Inferior parietal cortex (tissue), 1 donor: Measurements from ENCODE around the gene CDH4.
"Not testable (repeated sequence)": the region's sequence is repeated elsewhere in the genome, so short reads cannot be mapped to it uniquely, and the experiment has no call there.

Experiments
- DNase-seq: peaks from one replicate; pipeline ENCODE4 v3.0.0-alpha.2; 2016; ENCODE audit errors: extremely low spot score

CDH4 gene

GRCh38 chr20:61385731-61386130 is 133.7 kb downstream of the CDH4 start:
- no peak for DNase-seq

GRCh38 chr20:61387204-61387953 is 135.3 kb downstream of the CDH4 start:
- no peak for DNase-seq

GRCh38 chr20:61387954-61388348 is 135.9 kb downstream of the CDH4 start:
- DNase-seq, result no peak

- no peak for DNase-seq
Measured at GRCh38 chr20:61389077-61389476, 137.0 kb downstream of the CDH4 start.

GRCh38 chr20:61391185-61391584 is 139.1 kb downstream of the CDH4 start:
- no peak for DNase-seq

GRCh38 chr20:61391812-61392520 is 139.9 kb downstream of the CDH4 start:
- no peak for DNase-seq

- DNase-seq, result no peak
Measured at GRCh38 chr20:61394088-61394799, 142.2 kb downstream of the CDH4 start.

- DNase-seq, result no peak
Measured at GRCh38 chr20:61396262-61396848, 144.3 kb downstream of the CDH4 start.

GRCh38 chr20:61397146-61397545 is 145.1 kb downstream of the CDH4 start:
- no peak for DNase-seq

- DNase-seq, result no peak
Measured at GRCh38 chr20:61397790-61398189, 145.7 kb downstream of the CDH4 start.

- DNase-seq, result no peak
Measured at GRCh38 chr20:61399433-61399832, 147.4 kb downstream of the CDH4 start.

GRCh38 chr20:61400499-61400898 is 148.4 kb downstream of the CDH4 start:
- no peak for DNase-seq

GRCh38 chr20:61404303-61404702 is 152.2 kb downstream of the CDH4 start:
- no peak for DNase-seq

GRCh38 chr20:61405007-61405406 is 152.9 kb downstream of the CDH4 start:
- no peak for DNase-seq

GRCh38 chr20:61406773-61407172 is 154.7 kb downstream of the CDH4 start:
- DNase-seq, result not testable (repeated sequence)

GRCh38 chr20:61407561-61407960 is 155.5 kb downstream of the CDH4 start:
- DNase-seq, result no peak

GRCh38 chr20:61408951-61409740 is 157.1 kb downstream of the CDH4 start:
- DNase-seq, result no peak

- no peak for DNase-seq
Measured at GRCh38 chr20:61411743-61412142, 159.7 kb downstream of the CDH4 start.

GRCh38 chr20:61413752-61414151 is 161.7 kb downstream of the CDH4 start:
- DNase-seq, result no peak

GRCh38 chr20:61414455-61414991 is 162.5 kb downstream of the CDH4 start:
- DNase-seq, result peak; percentile 69

GRCh38 chr20:61416546-61416945 is 164.5 kb downstream of the CDH4 start:
- DNase-seq, result no peak
